NCI-H446 (cell line): ENCODE data around the gene NDUFB10.
A peak's percentile ranks its signal among the peaks of the same experiment; 100 is the strongest.

Source experiments
- DNase-seq, 2 experiments: peaks; one replicate each; lab custom pipeline; 2025; lab: John Stamatoyannopoulos, UW

The NDUFB10 gene

DNA sequence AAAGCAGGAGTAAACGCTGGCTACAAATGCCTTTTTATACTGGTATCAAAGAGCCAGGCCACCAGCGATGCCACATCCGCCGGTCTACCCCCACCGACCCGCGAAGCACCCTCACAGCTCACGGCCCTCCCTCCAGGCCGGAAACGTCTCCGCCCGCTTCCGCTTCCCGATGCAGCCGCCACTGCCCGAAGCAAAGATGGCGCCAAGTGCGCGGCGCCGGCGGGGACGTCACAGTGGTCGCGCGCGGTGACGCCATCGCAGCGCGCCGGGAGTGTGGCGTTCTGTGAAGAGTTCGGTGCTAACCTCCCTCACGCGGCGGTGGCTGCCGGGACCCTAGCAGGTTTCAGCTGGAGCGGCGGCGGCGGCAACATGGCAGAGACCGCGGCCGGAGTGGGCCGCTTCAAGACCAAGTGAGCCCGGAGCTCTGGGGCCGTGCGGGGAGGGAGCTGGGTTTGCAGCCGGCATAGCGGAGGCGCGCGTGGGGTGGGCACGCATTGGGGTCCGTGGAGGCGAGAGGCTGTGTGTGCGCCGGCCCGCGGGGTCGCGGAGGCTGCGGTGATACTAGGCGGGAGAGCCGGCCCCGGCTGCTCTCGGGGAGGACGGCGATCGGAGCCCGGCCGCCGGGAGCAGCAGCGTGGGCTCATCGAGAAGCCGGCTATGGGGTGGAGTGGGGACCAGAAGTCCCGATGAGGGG, 12.6 kb downstream of the NDUFB10 start, which contains the start of gene TBL3:
Gene TBL3, plus strand, starts transcription at position 258 of the 694 bp plus-strand sequence. Its CDS starts 112 bp downstream, at position 370.
- peak; percentile 84 to 94 for DNase-seq

DNA sequence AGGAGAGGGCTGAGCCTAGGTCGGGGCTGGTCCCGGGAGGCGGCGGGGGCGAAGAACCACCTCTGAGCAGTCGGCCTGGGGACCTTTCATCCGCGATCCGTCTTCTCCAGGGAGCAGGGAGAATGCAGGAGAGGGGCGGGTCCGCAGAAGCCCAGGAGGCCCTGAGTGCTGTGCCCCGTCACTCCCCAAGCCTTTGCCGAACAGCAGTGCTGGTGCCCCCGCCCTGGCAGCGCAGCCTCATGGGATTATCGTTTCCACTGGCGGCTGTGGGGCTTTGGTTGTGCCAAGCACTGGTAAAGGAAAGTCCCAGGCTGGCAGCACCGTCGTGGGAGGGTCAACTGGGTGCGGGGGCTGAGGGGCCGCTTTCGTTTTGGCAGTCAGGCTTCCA, 13.1 kb downstream of the NDUFB10 start:
- no peak for DNase-seq

DNA sequence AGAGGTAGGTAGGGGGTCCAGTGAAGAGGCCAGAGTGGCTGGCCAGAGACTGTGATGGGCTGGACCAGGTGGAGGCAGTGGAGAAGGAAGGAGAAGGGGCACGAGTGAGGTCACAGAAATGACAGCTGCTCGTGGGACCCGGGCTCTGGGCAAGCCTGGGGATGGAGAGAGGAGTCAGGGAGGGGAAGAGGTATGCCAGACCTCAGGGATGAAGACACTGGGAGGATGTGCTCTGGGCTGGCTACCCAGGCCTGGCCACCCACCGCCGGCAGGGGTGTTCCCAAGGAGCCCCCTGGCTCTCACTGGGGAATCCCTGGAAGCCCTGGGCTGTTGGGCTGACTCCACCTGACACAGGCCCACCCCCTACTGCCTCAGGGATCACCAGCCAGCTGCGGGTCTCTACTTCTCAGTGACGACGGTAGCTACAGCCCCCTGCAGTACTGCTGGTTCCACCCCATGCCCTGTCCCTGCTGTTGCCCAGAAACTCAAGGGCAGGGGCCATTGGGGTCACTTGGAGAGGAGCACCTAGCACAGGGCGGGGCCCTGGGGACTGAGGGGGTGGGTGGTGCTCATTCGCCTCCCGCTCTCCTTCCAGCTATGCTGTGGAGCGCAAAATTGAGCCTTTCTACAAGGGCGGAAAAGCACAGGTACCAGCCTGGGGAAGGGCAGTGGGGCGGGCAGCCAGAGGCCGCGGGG, 14.3 kb downstream of the NDUFB10 start:
- DNase-seq, result no peak

DNA sequence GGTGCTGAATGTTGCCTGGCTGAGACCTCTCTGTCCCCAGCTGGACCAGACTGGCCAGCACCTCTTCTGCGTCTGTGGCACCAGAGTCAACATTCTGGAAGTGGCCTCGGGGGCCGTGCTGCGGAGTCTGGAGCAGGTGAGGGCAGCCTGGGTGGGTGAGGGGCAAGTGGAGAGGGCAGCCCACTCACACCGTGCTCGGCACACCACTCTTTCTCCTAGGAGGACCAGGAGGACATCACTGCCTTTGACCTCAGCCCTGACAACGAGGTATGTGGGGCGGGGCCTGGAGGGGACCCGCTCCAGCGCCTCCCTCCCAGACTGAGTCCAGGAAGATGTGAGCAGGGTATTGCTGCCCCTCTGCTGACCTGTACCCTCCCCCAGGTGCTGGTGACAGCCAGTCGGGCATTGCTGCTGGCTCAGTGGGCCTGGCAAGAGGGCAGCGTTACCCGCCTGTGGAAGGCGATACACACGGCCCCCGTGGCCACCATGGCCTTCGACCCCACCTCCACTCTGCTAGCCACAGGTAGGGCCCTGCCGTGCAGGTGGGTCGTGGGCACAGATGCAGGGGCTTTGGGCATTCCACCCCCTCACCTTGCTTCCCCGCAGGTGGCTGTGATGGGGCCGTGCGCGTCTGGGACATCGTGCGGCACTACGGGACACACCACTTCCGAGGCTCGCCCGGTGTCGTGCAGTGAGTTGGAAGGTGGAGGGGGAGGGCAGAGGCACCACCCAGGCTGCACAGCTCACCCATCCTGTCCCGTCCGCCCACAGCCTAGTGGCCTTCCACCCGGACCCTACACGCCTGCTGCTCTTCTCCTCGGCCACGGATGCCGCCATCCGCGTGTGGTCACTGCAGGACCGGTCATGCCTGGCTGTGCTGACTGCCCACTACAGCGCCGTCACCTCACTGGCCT, 15.1 kb downstream of the NDUFB10 start:
- DNase-seq, result no peak

DNA sequence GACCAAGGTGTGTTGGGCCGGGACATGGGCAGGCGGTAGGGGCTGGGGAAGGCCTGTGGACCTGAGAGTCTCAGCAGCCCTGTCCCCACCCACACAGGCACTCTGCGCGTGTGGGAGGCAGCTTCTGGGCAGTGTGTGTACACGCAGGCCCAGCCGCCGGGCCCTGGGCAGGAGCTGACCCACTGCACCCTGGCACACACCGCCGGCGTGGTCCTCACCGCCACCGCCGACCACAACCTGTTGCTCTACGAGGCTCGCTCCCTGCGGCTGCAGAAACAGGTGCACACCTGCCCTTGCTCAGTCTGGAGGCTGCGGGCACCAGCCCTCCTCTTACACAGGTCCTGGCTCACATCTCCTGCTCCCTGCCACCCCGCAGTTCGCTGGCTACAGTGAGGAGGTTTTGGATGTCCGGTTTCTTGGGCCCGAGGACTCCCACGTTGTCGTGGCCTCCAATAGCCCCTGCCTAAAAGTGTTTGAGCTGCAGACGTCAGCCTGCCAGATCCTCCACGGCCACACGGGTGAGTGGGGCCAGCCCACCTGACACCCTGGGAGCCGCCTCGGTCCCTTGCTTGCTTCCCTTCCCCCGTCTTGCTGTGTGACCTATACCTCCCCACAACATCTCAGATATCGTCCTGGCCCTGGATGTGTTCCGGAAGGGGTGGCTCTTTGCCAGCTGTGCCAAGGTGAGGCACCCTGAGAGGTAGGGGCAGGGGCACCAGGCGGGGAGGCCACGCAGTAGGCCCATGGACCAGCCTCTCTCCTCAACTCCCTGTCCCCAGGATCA, 16.3 kb downstream of the NDUFB10 start:
- no peak for DNase-seq

DNA sequence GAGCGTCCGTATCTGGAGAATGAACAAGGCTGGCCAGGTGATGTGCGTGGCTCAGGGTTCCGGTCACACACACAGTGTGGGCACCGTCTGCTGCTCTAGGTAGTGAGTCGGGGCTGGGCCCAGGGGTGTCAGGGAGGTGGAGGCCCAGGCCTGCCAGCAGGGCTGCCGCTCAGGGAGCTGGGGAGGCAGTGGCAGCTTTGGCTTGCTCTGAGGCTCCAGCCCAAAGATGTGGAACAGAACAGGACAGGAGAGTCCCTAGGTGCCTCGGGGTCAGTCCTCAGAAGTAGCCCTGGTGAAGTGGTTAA, 16.8 kb downstream of the NDUFB10 start:
- DNase-seq, result no peak

DNA sequence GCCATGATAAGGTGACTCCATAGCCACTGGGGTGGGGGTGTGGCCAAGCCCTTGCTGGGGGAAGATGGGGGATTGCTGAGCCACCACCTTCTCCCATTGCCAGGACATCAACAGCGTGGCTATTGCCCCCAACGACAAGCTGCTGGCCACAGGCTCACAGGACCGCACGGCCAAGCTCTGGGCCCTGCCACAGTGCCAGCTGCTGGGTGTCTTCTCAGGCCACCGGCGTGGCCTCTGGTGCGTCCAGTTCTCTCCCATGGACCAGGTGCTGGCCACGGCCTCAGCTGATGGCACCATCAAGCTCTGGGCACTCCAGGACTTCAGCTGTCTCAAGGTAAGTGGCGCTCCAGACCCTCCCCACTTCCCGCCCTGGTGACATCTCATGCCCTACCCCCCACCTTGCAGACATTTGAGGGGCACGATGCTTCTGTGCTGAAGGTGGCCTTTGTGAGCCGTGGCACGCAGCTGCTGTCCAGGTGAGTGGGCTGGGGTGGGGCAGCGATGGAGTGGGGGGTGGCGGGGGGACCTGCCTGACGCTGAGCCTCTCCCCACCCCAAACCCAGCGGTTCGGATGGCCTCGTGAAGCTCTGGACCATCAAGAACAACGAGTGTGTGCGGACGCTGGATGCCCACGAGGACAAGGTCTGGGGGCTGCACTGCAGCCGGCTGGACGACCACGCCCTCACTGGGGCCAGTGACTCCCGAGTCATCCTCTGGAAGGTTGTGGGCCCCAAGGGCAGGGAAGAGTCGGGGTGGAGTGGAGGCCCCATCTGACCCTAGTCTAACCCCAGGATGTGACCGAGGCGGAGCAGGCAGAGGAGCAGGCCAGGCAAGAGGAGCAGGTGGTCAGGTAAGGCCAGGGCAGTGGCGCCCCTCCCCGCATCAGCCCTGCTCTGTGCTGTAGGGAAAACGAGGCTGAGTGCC, 17.9 kb downstream of the NDUFB10 start:
- DNase-seq, result no peak

DNA sequence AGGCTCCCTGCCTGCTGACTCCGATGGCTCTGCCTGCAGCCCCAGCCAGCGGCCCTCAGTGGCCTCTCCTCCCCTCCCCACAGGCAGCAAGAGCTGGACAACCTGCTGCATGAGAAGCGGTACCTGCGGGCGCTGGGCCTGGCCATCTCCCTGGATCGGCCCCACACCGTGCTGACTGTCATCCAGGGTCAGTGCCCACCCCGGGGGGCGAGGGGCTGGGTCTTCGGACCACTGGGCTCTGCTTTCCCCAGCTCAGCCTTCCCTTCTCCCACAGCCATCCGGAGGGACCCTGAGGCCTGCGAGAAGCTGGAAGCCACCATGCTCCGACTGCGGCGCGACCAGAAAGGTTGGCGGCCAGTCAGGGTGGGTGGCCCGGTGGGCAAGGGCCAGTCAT, 18.5 kb downstream of the NDUFB10 start:
- DNase-seq, result no peak

DNA sequence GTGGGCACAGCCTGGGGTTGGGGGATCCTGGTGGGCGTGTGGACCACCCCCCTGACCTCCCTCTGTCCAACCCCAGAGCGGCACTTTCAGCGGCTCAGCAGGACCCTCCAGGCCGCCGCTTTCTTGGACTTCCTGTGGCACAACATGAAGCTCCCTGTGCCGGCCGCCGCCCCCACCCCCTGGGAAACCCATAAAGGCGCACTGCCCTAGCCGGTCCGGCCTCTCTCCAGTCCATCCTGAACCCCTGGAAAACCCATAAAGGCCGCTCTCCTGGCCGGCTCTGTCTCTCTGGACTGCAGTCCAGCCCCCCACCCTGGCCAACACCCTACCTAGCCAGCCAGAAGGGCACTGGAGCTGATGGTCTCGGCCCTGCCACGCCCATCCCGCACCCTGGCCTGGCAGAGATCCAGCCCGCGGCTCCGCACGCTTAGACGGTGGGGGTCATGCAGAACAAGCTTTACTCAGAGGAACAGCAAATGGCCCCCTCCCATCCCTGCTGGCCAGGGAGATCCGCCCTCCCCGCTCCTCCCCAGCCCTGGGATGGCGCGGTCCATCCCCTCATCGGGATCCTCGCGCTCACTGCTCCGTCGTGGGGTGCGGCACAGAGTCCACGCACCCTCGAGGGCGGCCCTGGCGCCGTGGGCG, 19.3 kb downstream of the NDUFB10 start:
- DNase-seq, result no peak

DNA sequence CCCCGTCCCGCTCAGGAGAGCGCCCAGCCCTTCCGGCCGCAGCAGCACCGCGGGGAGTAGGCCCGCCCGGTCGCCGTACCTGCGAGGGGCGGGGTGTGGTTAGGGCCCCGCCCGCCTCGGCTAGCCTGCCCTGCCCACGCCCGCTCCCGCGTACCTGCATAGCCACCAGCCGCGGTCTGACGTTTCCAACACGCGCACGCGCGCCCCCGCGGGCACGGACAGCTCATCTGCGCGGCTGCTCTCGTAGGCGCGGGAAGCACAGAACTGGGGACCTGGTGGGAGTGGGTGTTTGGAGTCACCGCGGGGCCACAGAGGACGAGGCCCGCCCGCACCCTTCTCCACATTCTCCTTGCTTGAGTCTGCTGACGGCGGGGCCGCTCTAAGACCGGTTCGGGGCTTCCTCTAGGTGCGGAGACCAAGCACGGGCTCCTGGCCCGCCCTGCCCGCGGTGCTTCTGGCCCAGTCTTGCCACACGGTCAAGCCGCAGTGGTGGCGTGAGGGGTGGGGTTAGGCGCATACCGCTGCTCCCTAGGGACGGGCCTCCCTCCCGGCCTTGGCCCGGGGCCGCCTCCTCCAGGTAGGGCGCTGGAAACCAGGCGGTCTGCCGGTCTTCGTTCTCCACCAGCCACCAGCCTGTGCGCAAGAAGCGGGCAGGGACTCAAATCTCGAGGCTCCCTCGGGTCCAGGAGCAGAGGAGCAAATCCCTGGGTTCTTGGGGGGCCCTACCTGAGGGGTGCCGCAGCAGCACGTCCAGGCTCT, 20.1 kb downstream of the NDUFB10 start:
- no peak for DNase-seq

DNA sequence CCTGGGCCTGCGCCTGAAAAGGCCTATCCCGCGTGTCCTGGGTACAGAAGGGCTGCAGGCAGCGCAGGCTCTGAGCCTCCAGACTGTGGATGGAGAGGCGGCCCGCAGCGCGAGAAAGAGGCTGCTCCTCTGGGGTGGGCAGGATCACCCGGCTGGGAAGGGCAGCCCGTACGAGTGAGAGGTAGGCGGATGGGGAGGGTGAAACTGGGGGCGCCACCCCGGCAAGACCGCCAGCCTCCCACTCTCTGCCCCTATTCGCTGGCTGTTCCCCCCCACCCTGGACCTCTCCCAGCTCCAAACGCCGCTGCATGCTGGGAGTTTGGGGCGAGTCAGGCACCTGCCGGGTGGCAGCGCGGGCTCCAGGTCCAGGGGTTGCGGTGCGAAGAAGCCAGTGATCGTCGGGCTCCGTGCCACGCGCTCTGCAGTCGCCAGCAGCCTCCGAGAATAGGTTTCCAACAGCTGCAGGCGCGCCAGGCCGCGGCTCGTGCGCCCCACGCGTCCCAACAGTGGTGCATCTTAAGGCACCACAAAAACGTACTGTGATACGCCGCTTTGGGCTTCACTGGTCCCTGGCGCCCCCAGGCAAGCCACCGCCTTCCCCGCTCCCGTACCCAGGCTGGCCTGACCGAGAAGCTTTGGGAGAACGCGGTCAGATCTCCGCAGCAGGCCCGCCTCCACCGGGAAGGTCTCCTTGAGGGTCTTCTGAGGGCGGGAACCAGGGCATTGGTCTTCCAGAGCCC, 20.9 kb downstream of the NDUFB10 start:
- no peak for DNase-seq

DNA sequence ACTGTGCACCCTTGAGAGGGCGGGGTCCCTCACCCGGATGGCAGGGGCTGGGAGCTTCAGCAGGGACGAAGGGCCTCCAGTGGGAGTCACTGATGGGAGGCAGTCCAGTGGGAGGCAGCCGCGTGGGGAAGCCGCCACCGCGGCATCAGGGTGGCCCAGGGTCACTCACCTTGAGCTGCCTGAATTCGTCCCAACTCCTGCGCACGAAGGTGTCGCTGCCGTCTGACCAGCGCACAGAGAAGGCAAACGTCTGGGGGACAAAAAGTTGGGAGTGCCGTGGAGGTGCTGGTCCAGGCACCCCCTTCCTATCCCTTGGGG, 21.4 kb downstream of the NDUFB10 start:
- no peak for DNase-seq

DNA sequence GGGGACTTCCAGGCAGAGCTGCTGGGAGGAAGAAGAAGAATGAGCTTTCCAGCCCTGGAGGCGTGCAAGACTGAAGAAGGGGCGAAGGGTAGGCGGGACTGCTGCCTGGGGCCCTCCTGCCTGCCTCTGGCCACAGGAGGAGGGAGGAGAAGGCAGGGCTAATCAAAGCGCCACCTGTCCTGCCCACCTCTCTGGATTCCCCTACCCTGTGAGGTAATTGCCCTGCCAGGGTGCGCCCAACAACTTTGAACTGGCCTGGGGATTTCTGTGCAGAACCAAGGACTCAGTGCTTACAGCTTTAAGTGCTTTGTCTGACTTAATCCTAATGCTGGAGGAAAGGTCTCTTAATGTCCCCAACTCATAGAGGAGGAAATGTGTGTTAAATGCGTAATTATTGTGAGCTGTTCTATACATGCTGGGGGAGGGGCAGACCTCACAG, 22.1 kb downstream of the NDUFB10 start, which contains the start of gene NOXO1:
Gene NOXO1, minus strand, starts transcription at position 72 of the 439 bp plus-strand sequence. CDS start 290 bp downstream, outside the sequence.
- DNase-seq, result no peak

DNA sequence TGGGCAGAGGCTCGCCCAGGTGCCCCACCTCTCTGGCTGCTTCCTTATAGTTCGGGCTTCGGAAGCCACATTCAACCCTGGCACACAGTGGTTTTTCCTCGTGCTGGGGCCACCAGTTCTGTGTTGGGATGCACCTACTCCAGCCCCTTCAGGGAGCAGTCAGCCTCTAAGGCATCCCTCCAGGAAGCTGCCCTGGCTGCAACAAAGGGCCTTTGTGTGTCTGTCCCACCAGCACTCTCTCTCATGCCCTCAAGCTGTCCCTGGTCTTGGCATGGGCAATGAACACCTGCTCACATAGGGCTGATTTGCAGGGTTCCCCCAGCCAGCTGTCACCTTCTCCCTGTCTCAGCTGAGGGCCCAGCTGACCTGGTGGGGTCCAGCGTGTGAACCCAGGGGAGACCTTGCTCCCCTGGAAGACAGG, 22.7 kb downstream of the NDUFB10 start:
- DNase-seq, result no peak

DNA sequence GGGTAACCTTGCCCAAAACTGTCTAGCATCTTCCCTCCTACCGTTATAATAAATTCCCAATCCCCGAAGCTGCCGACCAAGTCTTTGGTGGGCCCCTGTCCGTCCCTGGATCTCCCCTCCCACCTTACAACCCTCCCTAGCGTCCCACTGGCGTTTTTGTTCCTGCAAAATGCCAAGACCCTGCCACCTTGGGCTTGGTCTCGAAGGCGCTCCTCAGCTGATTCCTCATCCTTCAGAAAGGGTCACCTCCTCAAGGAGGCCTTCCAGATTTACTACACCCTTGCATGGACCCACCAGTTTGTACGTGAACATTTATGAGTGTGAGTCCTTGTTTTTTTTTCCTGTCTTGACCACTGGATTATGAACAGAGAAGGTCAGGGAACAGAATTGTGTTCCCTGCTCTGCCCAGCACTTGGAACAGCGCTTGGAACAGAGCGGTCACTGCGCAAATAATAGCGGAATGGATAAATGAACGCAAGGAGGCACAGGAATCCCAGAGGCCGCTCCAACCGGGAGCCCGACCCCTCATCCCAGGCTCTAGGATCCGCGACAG, 23.7 kb downstream of the NDUFB10 start:
- DNase-seq, result no peak

DNA sequence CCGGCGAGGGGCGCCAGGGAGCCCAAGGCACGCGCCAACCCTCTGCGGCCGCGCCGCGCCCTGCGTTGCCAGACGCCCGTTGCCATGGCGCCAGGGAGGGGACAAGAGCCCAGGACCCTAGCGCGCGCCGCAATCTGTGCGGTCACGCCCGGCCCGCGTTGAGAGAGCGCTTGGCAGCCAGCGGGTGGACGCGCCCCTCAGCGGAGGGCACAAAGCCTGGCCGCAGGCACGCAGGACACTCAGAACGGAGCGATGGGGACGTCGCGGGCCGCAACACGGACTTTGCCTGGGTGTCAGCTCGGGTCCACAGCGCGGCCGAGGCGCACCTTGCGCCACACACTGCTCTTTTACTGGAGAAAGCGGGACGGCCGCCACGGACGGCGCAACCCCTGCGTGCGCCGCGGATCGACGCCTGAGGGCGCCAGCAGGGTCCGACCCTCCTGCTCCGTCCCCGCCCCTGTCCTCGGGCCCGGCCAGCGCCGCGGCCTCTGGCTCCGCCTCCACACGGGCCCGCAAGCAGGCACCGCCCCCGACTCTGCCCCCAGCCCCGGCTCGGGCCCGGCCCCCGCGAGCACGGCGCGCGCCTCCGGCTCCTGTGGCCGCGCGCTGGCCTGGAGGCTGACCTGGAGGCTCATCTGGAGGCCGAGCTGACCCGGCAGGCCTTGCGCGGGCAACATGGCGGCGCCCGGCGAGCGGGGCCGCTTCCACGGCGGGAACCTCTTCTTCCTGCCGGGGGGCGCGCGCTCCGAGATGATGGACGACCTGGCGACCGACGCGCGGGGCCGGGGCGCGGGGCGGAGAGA, 24.4 kb downstream of the NDUFB10 start, which contains the start of gene GFER:
Gene GFER, plus strand, starts transcription at position 650 of the 803 bp plus-strand sequence. Its CDS starts 26 bp downstream, at position 676.
- peak; percentile 45 to 92 for DNase-seq
